ENCODE measurements around the gene SORCS3. TPM values are rescaled to one million over a fixed set of nuclear protein-coding genes. Genes with fewer than 3 reads are reported as not detected.

The SORCS3 gene
- total RNA-seq, 1 experiment from 2014 or later: 0.04 TPM

DNA sequence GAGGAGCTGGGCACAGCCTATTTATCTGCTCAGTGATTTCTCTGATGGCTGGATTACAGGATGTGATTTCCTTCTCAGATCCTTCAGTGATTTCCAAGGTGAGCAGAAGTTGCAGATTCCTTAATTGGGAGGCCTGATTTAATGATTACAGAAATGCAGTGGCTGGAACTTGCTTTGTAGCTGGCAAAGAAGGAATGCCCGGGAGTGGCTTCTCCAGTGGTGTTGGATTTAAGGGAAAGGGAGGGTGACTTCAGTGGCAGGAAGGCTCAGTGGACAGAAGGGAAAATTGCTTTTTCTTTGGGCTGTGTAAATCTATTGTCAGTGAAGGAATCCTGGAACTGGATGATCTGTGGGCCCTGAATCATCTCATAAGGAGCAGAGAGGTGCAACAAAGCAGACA is 5.1 kb downstream of the SORCS3 start:
- Histone ChIP-seq H4K8ac (replicated peaks; ENCODE audit: insufficient read length, low read depth, low read length) (no peak overlapping the region), H3K27me3 (ENCODE audit: insufficient read depth, low read length) (peaks cover 18% of the 10 kb centered on the region; the same call in 1 of the 2 replicates), H3K9ac (ENCODE audit: extremely low read depth, insufficient read length, low read length) (no peak overlapping the region), H3T11ph (ENCODE audit: low read length) (no peak overlapping the region), H3K9me3 (ENCODE audit: control insufficient read depth, low read depth, low read length) (no peaks in the 10 kb centered on the region), H2BK20ac (ENCODE audit: low read depth, low read length, poor library complexity, severe bottlenecking) (no peak overlapping the region), H4K20me1 (ENCODE audit: control insufficient read depth, insufficient read depth, insufficient read length) (no peaks in the 10 kb centered on the region), H2AK5ac (ENCODE audit: insufficient read length, low read length) (no peak overlapping the region), H3K4me2 (ENCODE audit: insufficient read depth, insufficient read length, low read length) (no peak overlapping the region), H3K23ac (ENCODE audit: insufficient read length, low read depth, low read length) (no peak overlapping the region), H3K23me2 (ENCODE audit: insufficient read length, low read depth, low read length, poor library complexity, severe bottlenecking) (peaks cover 13% of the 10 kb centered on the region), H2AFZ (ENCODE audit: low read length) (no peak overlapping the region), H3K79me1 (ENCODE audit: insufficient read depth, low read depth, low read length, poor library complexity, severe bottlenecking) (no peaks in the 10 kb centered on the region), H3K27ac (ENCODE audit: insufficient read length, low read depth, low read length) (no peak overlapping the region), H4K91ac (ENCODE audit: insufficient read length, low read depth, low read length) (no peak overlapping the region), H4K5ac (ENCODE audit: insufficient read length, low read depth, low read length) (no peak overlapping the region), H2BK15ac (ENCODE audit: low read depth, low read length) (no peak overlapping the region), H3K18ac (ENCODE audit: insufficient read length, low read depth, low read length) (no peak overlapping the region), H3K4me1 (ENCODE audit: insufficient read depth, low read length) (no peaks in the 10 kb centered on the region), H3K56ac (ENCODE audit: insufficient read length, low read depth, low read length) (no peak overlapping the region), H2BK12ac (ENCODE audit: insufficient read length, low read depth, low read length) (no peak overlapping the region), H2BK5ac (ENCODE audit: insufficient read length, low read length) (no peak overlapping the region), H3K4ac (ENCODE audit: low read depth, low read length) (no peak overlapping the region), H3K79me2 (ENCODE audit: insufficient read depth, low read length) (no peaks in the 10 kb centered on the region), H3K14ac (ENCODE audit: insufficient read depth, low read length) (no peak overlapping the region), H2BK120ac (ENCODE audit: low read depth, low read length, poor library complexity, severe bottlenecking) (no peak overlapping the region)
- TF ChIP-seq CTCF (conservative IDR thresholded peaks at IDR 0.05): no peak
- H3K27me3 Mint-ChIP-seq (ENCODE audit: low read depth): peaks cover 79% of the 10 kb centered on the region
- peaks cover 2 to 12% of the 10 kb centered on the region in 2 experiments; a peak in 3 of 4 replicates for H3K4me1 Mint-ChIP-seq
- no peaks in the 10 kb centered on the region for H3K9me3 Mint-ChIP-seq
- H3K4me3 Mint-ChIP-seq: no peak overlapping the region
- no peaks in the 10 kb centered on the region; a peak in 1 of 7 replicates for H3K36me3 Mint-ChIP-seq (ENCODE audit: insufficient read depth in 1 of 3, low read depth in 3 of 3)
- no CpG with 5 or more reads among the region's 1 CpG for WGBS (ENCODE audit: extremely low coverage, insufficient read length, low lambda C conversion rate)
- DNase-seq: no peak
- no peak overlapping the region for H3K27ac Mint-ChIP-seq

Data from H9 (cell line).